Measurements from ENCODE around the gene ITGB3BP. TPM values are rescaled to one million over a fixed set of nuclear protein-coding genes. Genes with fewer than 3 reads are reported as not detected.

ITGB3BP gene, protein sequence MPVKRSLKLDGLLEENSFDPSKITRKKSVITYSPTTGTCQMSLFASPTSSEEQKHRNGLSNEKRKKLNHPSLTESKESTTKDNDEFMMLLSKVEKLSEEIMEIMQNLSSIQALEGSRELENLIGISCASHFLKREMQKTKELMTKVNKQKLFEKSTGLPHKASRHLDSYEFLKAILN
- total RNA-seq (2022; extraction: Qiagen RNA extraction), result 21.0 to 27.4 TPM (median 22.6 TPM) in 5 replicates

GRCh38 chr1:63522891-63523728 is at the start of gene ITGB3BP, which contains the start of gene EFCAB7:
ITGB3BP (minus strand) TSS chr1:63523225; CDS start chr1:63523133, 92 bp downstream.
EFCAB7 (plus strand) TSS chr1:63523525; CDS start chr1:63525573, 2,048 bp downstream.

Other genes starting within 250 kb of the ITGB3BP start
- 0.59 to 0.92 TPM (median 0.80 TPM) in 5 replicates for gene FOXD3, start 200.7 kb downstream of the ITGB3BP start, total RNA-seq (2022; extraction: Qiagen RNA extraction)
- gene ALG6, start 155.6 kb downstream of the ITGB3BP start, total RNA-seq (2022; extraction: Qiagen RNA extraction), result 5.1 to 6.1 TPM (median 5.7 TPM) in 5 replicates
- 2.1 to 3.5 TPM (median 3.0 TPM) in 5 replicates for gene EFCAB7, start 300 bp upstream of the ITGB3BP start, total RNA-seq (2022; extraction: Qiagen RNA extraction)
- 31.6 to 41.7 TPM (median 36.6 TPM) in 5 replicates for gene PGM1, start 70.2 kb upstream of the ITGB3BP start, total RNA-seq (2022; extraction: Qiagen RNA extraction)

Measured in A549 treated with Hydrocortisone at 1 μM for 4 hours (cell line).